Motor neuron (in vitro differentiated cells): ENCODE results near the gene PPL. TPM values are rescaled to one million over a fixed set of nuclear protein-coding genes. Genes with fewer than 3 reads are reported as not detected.
A peak's percentile ranks its signal among the peaks of the same experiment; 100 is the strongest.
"Not testable (repeated sequence)": the region's sequence is repeated elsewhere in the genome, so short reads cannot be mapped to it uniquely, and the experiment has no call there.

Experiments used
- ATAC-seq, 8 experiments: fragments of 200-7000 bp; cut with Tn5 transposase; replicated peaks in 6 of 8; 2 replicates each; pipeline ENCODE4 v1.8.0; 2021; ENCODE audit warnings: mild to moderate bottlenecking in 8 of 8, moderate library complexity in 8 of 8
- H3K27ac ChIP-seq, 2 donors: fragments of 250-450 bp; sonication (Bioruptor Pico); 2 replicates each; pipeline ENCODE4 v1.9.0; 2021; ENCODE audit warnings: antibody characterized with exemption in 2 of 2, mild to moderate bottlenecking in 2 of 2, moderate library complexity in 1 of 2
- H3K4me1 ChIP-seq, 2 donors: fragments of 250-450 bp; sonication (Bioruptor Pico); replicated peaks in 1 of 2; 2 replicates each; pipeline ENCODE4 v1.6.1; 2021; ENCODE audit warnings: antibody characterized with exemption in 2 of 2, mild to moderate bottlenecking in 2 of 2, moderate library complexity in 1 of 2
- H3K4me3 ChIP-seq, 5 donors: fragments of 250-450 bp; sonication (Bioruptor Pico); 2 replicates each; pipeline ENCODE4 v1.9.0; 2021; ENCODE audit warnings: antibody characterized with exemption in 5 of 5, mild to moderate bottlenecking in 5 of 5, moderate library complexity in 4 of 5
- WGBS, 10 experiments: fragments of 450-650 bp; shearing (Covaris generic); methylation state at CpG; one replicate each; pipeline ENCODE4 v1.0.0; 2022; 5-methylcytosine and 5-hydroxymethylcytosine counted together
- in situ Hi-C, 9 experiments: fragments of 400-800 bp; cut with MboI; loops; one replicate each; pipeline ENCODE4 v1.15.0; 2021; ENCODE audit warnings: low sequenced_read_pairs in 9 of 9, low pct_unique_long_range_greater_than_20kb in 2 of 9; ENCODE audit not compliant: unreplicated experiment in 9 of 9
- total RNA-seq, 8 experiments: library from RNA; unstranded; fragments of 300-600 nt; gene quantifications; 2 replicates each; pipeline versions ENCODE4 v1.2.3 to v1.2.4, GENCODE V29; 2022

PPL gene
- total RNA-seq, 8 experiments from 2014 or later = 0.92 to 357 (median 3.6) TPM

DNA sequence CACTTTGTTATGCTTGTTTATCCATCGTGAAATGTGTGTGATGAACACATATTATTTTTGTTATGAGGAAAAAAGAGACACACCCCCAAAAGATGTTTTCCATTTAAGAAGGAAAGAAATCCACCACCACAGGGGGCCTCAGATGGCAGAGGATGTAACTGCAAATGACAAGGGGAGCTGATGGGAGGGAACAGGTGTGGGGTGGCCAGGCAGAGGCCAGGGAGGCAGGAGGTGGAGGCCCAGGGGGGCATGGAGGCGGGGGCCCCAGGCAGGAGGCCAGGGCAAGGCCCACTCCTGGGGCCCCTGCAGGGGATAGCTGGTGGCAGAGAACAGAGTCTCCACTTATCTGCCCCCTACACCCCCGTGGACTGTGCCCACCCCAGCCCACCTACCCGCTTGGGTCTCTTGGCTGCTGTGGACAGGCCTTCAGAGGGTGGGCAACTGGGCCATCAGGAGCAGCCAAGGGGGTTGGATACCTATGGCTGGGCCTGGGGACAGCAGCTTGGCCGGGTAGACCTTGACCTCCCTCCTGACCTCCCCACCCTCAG is 28.0 kb downstream of the PPL start:
- Histone ChIP-seq H3K27ac (no peak overlapping the region), H3K4me1 (no peaks in the 10 kb centered on the region), H3K4me3 (no peak overlapping the region)
- 40 to 80% (median 60%) methylated on average over 1 to 2 of the region's 5 CpGs; no CpG with 5 or more reads in 7 of the 10 experiments for WGBS, 10 experiments
- in situ Hi-C loops = no loop called here
- no peak for ATAC-seq

DNA sequence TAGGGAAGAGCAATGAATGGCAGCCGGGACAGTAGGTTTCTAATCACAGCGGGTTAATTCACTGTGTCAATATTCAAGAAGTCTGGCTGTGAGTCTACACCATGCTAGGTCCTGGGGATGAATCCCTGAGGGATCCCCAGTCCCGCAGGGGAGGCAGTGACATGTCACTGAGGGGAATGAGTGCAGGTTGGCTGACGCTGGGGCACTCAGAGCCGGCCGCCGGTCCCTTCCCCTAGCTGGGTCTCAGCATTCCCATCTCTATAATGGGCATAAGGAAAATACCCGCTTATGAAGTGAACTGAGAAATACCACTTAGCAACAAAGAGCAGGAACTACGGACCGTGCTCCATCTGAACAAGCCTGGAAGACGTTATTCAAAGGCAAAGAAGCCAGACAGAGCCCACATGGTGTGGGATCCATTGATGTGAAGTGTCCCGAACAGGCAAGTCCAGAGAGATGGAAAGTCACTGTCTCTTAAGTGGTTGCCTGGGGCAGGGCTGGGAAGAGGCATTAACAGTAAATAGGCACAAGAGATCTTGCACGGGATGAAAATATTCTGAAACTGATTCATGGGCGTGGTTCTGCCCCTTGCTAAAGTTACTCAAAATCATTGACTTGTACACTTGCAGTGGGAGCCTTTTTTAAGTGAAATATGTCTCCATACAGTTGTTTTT is 31.9 kb downstream of the PPL start:
- in situ Hi-C loops = no loop called here
- WGBS, 10 experiments = 54 to 100% (median 74%) methylated on average over 1 to 12 of the region's 14 CpGs; no CpG with 5 or more reads in 1 of the 10 experiments
- H3K4me3 ChIP-seq = no peak overlapping the region
- ATAC-seq = peak in 3 of 8 experiments; percentile 29 to 45 (median 33)
- H3K4me1 ChIP-seq = no peaks in the 10 kb centered on the region
- no peak overlapping the region for H3K27ac ChIP-seq

DNA sequence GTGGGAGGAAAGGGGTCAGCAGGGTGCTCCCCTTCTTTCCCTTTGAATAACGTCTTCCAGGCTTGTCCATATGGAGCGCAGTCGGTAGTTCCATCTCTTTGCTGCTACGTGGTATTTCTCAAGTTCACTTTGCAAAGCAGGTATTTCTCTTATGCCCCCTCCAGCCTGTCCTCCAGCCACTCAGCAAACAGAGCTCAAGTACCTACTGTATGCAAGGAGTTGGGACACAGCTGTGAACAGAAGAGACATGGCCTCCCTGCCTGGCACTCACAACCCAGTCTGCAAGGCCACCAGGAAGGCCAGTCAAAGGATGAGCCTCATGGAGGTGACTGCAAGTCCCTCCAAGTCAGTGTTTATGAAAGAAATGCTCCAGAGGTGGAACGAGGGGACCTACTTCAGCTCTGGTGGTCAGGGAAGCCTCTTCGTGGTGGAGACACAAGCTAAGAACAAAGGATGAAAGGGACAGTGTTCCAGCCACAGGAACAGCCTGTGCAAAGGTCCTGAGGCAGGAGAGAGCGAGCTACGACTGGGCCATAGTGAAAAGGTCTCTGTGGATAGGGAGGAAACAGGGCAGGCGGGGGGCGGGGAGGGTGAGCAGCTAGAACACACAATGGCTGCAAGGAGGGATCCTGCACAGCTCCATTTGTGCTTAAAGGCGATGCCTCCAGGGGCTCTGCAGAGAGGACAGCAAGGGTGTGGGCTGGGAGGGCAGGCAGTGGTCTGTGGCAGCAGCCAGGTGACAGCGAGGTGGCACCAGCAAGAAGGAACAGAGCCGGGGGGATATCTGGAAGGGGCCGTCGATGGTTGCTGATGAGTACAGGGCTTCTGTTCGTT is 32.6 kb downstream of the PPL start:
- Histone ChIP-seq H3K4me1 (no peaks in the 10 kb centered on the region), H3K27ac (no peak overlapping the region), H3K4me3 (no peak overlapping the region)
- WGBS, 10 experiments = 0 to 90% (median 55%) methylated on average over 2 to 10 of the region's 16 CpGs; no CpG with 5 or more reads in 5 of the 10 experiments
- ATAC-seq = no peak
- in situ Hi-C loops = no loop called here

DNA sequence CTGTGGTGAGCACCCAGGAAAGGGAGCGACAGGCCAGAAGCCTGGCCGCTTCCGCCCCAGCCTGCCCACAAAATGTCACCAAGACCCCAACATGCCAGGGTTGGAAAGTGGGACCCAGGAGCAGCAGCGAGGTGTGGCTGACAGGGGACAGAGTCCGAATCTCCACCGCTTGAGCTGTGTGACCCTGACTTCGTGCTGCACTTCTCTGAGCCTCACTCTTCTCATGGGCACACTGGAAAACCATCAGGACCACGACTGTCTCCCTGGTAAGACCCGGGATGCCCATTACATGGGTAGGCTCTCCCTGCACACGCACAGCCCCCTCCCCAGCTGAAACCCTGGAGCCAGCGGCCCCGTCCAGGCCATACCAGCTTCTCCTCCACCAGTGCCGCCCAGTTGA is 34.9 kb downstream of the PPL start:
- no peak overlapping the region for H3K4me3 ChIP-seq
- H3K27ac ChIP-seq = no peak overlapping the region
- no peaks in the 10 kb centered on the region for H3K4me1 ChIP-seq
- ATAC-seq = no peak
- 80 to 100% methylated on average over 1 of the region's 13 CpGs; no CpG with 5 or more reads in 8 of the 10 experiments for WGBS, 10 experiments
- in situ Hi-C loops = no loop called here

DNA sequence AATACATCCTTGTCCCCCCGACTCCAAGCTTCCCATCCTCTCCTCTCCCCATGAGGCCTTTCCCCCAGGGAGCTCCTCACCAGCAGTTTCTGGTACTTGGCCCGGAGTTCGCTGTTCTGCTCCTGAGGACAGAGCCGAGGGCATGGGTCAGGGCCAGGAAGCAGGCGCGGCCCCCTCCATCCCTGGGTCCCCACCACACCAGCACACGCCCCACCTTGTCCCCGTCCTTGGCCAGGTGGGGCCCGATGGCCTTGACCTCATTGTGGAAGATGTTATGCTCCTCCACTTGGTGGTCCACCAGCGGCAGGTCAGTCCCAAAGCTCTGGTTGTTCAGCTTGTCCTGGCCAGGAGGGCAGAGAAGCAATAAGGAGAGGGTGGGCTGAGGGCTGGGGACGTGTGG is 36.2 kb downstream of the PPL start:
- no peaks in the 10 kb centered on the region for H3K4me1 ChIP-seq
- no peak overlapping the region for H3K27ac ChIP-seq
- H3K4me3 ChIP-seq = no peak overlapping the region
- no peak for ATAC-seq
- 60 to 67% methylated on average over 1 of the region's 11 CpGs; no CpG with 5 or more reads in 8 of the 10 experiments for WGBS, 10 experiments
- in situ Hi-C loops = no loop called here

DNA sequence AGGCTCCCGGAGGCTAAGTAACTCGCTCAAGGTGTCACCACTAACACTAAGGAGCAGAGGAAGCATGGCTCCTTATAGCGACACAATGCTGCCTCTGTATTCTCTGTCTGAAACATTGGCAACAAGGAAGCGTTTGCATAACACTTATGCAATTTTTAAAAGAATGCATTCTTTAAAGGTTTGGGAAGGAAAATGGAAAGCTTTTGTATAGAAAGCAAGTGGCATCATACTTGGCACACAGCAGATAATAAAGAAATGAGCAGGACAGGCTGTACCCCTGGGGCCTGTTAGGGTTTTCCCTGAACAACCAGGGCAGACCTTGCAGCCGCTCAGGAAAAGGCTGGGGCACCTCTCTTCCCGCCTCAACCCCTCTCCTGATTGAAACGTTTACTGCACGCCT is 36.9 kb downstream of the PPL start:
- H3K4me1 ChIP-seq = no peaks in the 10 kb centered on the region
- no peak for ATAC-seq
- in situ Hi-C loops = no loop called here
- 34 to 90% (median 68%) methylated on average over 1 to 7 of the region's 8 CpGs for WGBS, 10 experiments
- no peak overlapping the region for H3K4me3 ChIP-seq
- no peak overlapping the region for H3K27ac ChIP-seq

DNA sequence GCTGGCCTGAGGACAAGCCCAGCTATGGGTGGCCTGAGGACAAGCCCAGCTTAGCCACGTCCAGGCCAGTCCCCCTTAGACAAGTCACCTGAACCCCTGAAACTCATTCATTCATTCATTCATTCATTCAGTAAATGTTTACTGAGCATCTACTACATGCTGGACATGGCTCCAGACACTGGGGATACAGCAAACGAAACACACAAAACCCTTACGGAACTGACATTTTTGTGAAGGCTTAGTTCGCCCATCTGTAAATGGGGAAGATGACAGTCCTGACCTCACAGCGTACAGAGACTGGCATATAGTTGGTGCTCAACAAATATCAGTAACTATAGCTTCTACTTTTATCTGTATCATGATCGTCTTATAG is 37.5 kb downstream of the PPL start:
- WGBS, 10 experiments = 67 to 93% (median 78%) methylated on average over 2 to 5 of the region's 6 CpGs; no CpG with 5 or more reads in 2 of the 10 experiments
- Histone ChIP-seq H3K27ac (no peak overlapping the region), H3K4me3 (no peak overlapping the region), H3K4me1 (no peaks in the 10 kb centered on the region)
- no peak for ATAC-seq
- in situ Hi-C loops = no loop called here

DNA sequence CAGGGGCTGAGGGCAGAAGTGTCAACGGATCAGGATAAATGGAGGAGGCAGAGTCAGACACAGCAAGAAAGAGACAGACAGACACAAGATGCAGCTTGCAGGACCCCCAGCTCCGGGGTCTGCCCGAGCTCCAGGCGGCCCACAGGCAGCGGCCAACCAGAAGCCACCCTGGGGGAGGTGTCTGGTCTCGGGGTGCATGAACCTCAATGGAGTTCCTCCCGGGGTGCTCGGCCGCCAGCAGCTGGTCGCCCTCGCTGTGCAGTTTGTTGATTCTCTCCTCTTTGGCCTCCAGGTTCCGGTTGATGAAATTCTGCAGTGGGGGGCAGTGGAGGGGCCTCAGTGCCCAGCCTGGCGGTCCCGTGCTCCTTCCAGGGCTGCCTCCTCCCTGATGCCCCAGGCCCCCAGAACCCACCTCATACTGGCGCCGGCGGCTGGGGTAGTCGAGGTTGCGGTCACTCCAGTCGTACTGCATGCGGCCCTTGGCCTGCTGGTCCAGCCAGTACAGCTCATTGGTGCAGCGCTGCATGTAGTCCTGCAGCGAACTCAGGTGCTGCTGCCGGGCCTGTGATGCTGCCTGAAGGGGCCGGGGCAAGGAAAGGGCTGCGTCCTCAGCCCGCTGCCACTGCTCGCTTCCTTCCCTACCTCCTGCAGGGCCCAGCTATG is 38.0 kb downstream of the PPL start:
- in situ Hi-C loops = no loop called here
- no peaks in the 10 kb centered on the region for H3K4me1 ChIP-seq
- no peak overlapping the region for H3K27ac ChIP-seq
- 40 to 91% (median 83%) methylated on average over 1 to 16 of the region's 28 CpGs; no CpG with 5 or more reads in 3 of the 10 experiments for WGBS, 10 experiments
- H3K4me3 ChIP-seq = no peak overlapping the region
- no peak for ATAC-seq

DNA sequence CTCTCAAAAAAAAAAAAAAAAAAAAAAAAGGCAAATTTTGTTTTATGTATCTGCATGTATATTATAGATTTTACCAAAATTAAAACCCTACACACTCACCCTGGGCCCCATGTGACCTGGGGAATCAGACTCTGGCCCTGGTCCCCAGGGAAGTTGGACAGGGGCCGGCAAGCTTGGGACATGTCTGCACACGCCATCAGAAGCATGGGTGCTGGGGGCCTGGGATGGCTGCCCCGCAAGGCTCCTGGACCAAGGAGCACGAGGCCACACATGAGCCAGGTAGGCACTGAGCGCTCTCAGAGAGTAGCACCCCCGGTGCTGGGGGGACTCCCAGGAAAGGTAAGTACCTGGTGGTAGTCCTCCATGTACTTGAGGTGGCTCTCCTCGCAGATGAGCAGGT is 39.6 kb downstream of the PPL start:
- no peak for ATAC-seq
- Histone ChIP-seq H3K4me3 (no peak overlapping the region), H3K27ac (no peak overlapping the region), H3K4me1 (no peaks in the 10 kb centered on the region)
- 80 to 100% (median 88%) methylated on average over 1 to 4 of the region's 7 CpGs; no CpG with 5 or more reads in 4 of the 10 experiments for WGBS, 10 experiments
- in situ Hi-C loops = no loop called here

DNA sequence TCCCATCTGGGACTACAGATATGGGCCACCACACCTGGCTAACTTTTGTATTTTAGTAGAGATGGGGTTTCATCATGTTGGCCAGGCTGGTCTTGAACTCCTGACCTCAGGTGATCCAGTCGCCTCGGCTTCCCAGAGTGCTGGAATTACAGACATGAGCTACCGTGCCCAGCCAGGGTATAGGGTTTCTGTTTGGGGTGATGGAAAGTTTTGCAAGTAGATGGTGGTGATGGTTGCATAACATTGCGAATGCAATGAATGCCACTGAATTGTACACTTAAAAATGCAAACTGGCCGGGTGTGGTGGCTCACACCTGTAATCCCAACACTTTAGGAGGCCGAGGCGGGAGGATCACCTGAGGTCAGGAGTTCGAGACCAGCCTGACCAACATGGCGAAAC is 40.2 kb downstream of the PPL start:
- H3K27ac ChIP-seq, H3K4me3 ChIP-seq, H3K4me1 ChIP-seq, in situ Hi-C loops, ATAC-seq: not testable (repeated sequence)
- 50 to 100% (median 82%) methylated on average over 1 to 6 of the region's 9 CpGs; no CpG with 5 or more reads in 4 of the 10 experiments for WGBS, 10 experiments

DNA sequence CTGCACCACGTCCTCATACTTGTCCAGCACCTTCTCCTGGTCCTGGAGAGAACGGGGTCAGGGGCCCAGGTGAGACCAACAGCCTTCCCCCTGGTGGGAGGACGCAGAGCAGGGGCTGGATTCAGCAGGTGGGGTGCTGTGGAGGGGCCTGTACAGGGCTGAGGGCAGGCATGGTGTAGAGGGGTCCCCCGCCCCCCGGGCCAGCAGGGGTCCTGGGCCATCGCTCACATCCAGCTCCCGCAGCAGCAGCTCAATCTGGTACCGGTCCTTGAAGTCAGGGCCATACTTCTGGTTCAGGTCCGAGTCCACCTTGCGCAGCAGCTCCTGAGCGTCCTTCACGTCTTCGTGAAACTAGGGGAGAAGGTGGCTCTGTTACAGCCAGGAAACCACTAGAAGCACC is 41.6 kb downstream of the PPL start:
- H3K4me3 ChIP-seq = no peak overlapping the region
- 75 to 100% (median 83%) methylated on average over 1 to 4 of the region's 13 CpGs; no CpG with 5 or more reads in 7 of the 10 experiments for WGBS, 10 experiments
- H3K4me1 ChIP-seq = no peaks in the 10 kb centered on the region
- in situ Hi-C loops = no loop called here
- ATAC-seq = no peak
- H3K27ac ChIP-seq = no peak overlapping the region

DNA sequence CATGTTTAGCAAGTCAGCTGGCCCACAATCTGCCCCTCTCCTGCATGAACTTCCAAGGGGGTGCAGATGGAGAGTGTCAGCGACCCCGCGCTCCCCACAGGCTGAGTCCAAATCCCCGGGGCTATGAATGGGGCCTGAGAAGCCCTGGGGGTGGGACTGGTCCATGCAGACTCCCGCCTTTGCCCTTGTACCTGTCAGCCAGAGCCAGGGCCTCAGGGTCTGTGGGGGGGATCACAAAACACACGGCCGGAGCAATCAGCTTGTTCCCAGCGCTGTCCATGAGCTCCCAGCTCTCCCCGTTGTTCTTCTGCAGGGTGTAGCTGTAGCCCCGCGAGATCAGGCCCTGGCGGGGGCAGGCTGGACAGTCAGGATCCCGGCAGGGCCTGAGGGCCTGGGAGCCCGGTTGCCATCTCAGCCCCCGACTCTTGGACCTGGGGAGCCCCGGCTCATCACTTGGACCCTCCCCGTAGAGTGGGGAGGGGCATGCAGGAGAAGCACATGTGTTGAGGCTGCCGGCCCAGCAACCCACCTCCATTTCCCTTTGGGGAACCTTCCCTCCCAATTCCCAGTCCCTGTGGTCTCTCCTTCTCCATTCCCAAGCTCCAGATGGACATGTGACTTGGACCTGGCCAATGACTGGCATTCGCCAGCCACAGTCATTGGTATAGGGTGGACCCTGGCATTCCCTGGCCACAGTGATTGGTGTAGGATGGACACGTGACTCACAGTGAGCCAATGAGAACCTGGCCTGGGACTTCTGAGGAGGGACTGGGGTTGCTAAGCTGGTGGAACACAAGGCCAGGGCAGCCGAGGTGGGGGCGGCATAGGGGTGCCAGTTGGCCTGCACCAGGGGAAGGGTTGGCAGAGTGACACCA is 42.4 kb downstream of the PPL start:
- no peak overlapping the region for H3K4me3 ChIP-seq
- peak in 2 of 8 experiments; percentile 5 to 57 for ATAC-seq
- WGBS, 10 experiments = 60 to 100% (median 75%) methylated on average over 1 to 6 of the region's 22 CpGs; no CpG with 5 or more reads in 4 of the 10 experiments

More for the DNA sequence above, 42.4 kb downstream of the PPL start:
- in situ Hi-C loops = no loop called here
- no peaks in the 10 kb centered on the region for H3K4me1 ChIP-seq
- H3K27ac ChIP-seq = no peak overlapping the region
